Mesodermal cell (in vitro differentiated cells): ENCODE data around the gene BMP2K.
"Not testable (repeated sequence)": the region's sequence is repeated elsewhere in the genome, so short reads cannot be mapped to it uniquely, and the experiment has no call there.

Source experiments
- H3K27ac ChIP-seq: 2 replicates; pipeline ENCODE4 v1.7.0; 2013; ENCODE audit warnings: mild to moderate bottlenecking, low read depth, low read length, moderate library complexity; ENCODE audit not compliant: severe bottlenecking
- H3K36me3 ChIP-seq: 2 replicates; pipeline ENCODE4 v1.7.1; 2013; ENCODE audit warnings: mild to moderate bottlenecking, low read length, moderate library complexity; ENCODE audit not compliant: control insufficient read depth, insufficient read depth
- H3K4me1 ChIP-seq: one replicate; pipeline ENCODE4 v1.7.1; 2013; ENCODE audit warnings: mild to moderate bottlenecking, low read length; ENCODE audit not compliant: insufficient read depth, control insufficient read depth, poor library complexity, severe bottlenecking
- H3K4me3 ChIP-seq: 2 replicates; pipeline ENCODE4 v1.7.0; 2013; ENCODE audit warnings: low read length, control low read depth, mild to moderate bottlenecking; ENCODE audit not compliant: insufficient read depth, poor library complexity, severe bottlenecking; ENCODE audit errors: extremely low read depth
- H3K9me3 ChIP-seq: 2 replicates; pipeline ENCODE4 v1.7.1; 2013; ENCODE audit warnings: mild to moderate bottlenecking, low read length, moderate library complexity; ENCODE audit not compliant: control insufficient read depth
- WGBS, 2 experiments: methylation state at CpG; one replicate each; pipeline ENCODE4 v1.1.5; 2013; ENCODE audit warnings: missing lambda C conversion rate in 2 of 2; ENCODE audit not compliant: insufficient coverage in 2 of 2; 5-methylcytosine and 5-hydroxymethylcytosine counted together

Gene BMP2K

DNA sequence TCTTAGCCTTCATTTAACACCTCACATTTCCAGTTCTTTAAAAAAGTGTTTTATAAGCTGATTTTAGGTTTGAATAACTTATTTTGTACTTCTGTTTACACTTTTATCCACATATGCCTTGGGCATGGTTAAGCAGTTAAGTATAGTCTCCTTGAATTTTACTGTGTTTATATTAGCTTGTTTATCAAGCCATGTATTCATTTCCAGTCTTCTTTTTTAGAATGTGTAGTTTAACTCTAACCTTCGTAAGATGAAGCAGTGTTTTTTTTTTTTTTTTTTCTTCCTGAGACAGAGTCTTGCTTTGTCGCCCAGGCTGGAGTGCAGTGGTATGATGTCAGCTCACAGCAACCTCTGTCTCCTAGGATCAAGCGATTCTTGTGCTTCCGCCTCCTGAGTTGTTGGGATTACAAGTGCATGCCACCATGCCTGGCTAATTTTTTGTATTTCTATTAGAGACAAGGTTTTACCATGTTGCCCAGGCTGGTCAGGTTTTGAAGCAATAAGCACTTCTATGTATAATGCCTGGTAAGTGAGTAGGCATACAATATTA lies 42.5 kb downstream of the BMP2K start:
- Histone ChIP-seq H3K9me3 (no peaks in the 10 kb centered on the region), H3K4me3 (no peak overlapping the region), H3K36me3 (peaks cover 5% of the 10 kb centered on the region), H3K4me1 (no peaks in the 10 kb centered on the region), H3K27ac (no peak overlapping the region)
- WGBS, 2 experiments = 85 to 95% methylated on average over 2 to 4 of the region's 4 CpGs

DNA sequence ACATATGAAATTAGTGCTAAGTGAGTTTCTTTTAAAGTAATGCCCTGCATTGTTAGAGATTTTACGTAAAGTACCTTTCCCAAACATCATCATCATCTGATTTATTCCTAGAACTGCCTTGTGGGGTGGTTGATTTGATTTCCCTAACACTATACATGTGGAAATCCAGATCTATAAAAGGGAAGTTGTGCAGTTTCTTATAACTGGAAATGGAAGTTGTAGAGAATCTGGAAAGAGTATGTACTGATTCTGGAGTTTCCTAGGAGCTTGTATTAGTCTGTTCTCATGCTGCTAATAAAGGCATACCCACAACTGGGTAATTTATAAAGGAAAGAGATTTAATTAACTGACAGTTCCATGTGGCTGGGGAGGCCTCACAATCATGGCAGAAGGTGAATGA lies 47.9 kb downstream of the BMP2K start:
- Histone ChIP-seq H3K27ac (no peak overlapping the region), H3K9me3 (no peaks in the 10 kb centered on the region), H3K4me3 (no peak overlapping the region), H3K36me3 (peaks cover 39% of the 10 kb centered on the region), H3K4me1 (no peaks in the 10 kb centered on the region)
- WGBS, 2 experiments = no CpG with 5 or more reads among the region's 1 CpG

GRCh38 chr4:78827191-78827590 lies 51.0 kb downstream of the BMP2K start:
- no peak overlapping the region for H3K27ac ChIP-seq
- H3K36me3 ChIP-seq = peaks cover 61% of the 10 kb centered on the region
- H3K9me3 ChIP-seq = no peaks in the 10 kb centered on the region
- H3K4me3 ChIP-seq = no peak overlapping the region
- 86 to 94% methylated on average over 3 of the region's 3 CpGs for WGBS, 2 experiments
- H3K4me1 ChIP-seq = no peaks in the 10 kb centered on the region

- Histone ChIP-seq H3K9me3 (no peaks in the 10 kb centered on the region), H3K27ac (no peak overlapping the region), H3K4me3 (no peak overlapping the region), H3K36me3 (peaks cover 61% of the 10 kb centered on the region), H3K4me1 (no peaks in the 10 kb centered on the region)
Observed at GRCh38 chr4:78829296-78829695, 53.1 kb downstream of the BMP2K start.

GRCh38 chr4:78839676-78840075 lies 63.5 kb downstream of the BMP2K start:
- H3K36me3 ChIP-seq = peaks cover 43% of the 10 kb centered on the region
- H3K4me1 ChIP-seq, H3K4me3 ChIP-seq, H3K9me3 ChIP-seq, H3K27ac ChIP-seq: not testable (repeated sequence)
- 100% methylated on average over 2 of the region's 3 CpGs; no CpG with 5 or more reads in 1 of the 2 experiments for WGBS, 2 experiments

DNA sequence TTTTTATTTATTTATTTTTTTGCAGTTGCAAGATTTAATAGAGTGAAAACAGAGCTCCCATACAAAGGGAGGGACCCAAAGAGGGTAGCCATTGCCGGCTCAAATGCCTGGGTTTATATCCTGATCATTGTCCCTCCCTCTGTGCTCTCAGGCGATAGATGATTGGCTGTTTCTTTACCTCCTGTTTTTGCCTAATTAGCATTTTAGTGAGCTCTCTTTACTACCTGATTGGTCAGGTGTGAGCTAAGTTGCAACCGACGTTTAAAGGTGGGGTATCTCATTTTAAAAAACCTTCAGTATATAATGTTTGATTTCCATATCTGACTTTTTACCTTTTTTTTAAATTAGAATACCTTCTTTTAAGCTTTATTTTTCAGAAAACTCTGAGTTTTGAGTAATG lies 64.1 kb downstream of the BMP2K start:
- not testable (repeated sequence) for H3K9me3 ChIP-seq, H3K4me1 ChIP-seq, H3K27ac ChIP-seq, H3K4me3 ChIP-seq
- WGBS, 2 experiments = 86% methylated on average over 1 of the region's 4 CpGs; no CpG with 5 or more reads in 1 of the 2 experiments
- peaks cover 43% of the 10 kb centered on the region for H3K36me3 ChIP-seq

DNA sequence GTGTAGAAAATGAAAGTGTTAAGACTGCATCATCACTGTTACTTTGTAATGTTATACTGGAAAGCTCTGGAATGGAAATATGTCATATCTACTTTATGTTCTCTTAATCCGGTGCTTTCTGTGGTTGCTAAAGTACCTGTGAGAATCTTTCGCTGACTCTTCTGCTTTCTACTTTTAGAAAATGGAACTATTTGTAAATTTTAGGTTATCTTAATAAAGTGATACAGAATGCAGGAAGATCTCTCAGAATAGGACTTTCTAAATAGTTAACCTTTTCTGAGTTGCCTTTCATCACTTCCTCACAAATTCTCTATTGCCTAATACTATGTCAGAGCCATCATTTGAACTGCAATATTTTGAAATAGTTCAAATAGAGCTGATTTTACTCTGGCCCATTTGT lies 69.3 kb downstream of the BMP2K start:
- 100% methylated on average over 1 of the region's 2 CpGs; no CpG with 5 or more reads in 1 of the 2 experiments for WGBS, 2 experiments
- Histone ChIP-seq H3K9me3 (no peaks in the 10 kb centered on the region), H3K27ac (no peak overlapping the region), H3K4me3 (no peak overlapping the region), H3K36me3 (peaks cover 11% of the 10 kb centered on the region), H3K4me1 (no peaks in the 10 kb centered on the region)

DNA sequence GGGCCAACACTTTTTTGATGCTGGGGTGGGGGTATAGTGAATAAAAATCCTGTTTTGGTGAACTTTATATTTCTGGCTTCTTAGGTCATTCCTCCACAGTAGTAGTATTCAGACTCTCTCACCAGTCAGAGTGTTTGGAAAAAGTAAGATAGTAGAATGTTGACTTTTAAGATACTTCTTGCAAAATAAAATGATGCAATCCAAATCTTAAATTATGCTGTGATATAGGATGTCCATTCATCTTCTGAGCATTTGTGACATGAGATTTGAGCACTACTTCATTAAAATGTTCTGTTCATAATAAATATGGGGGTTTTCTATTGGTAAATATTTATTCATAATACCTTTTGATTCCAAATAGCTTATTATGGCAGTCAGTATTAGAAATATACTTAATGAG lies 70.1 kb downstream of the BMP2K start:
- Histone ChIP-seq H3K9me3 (no peaks in the 10 kb centered on the region), H3K4me1 (no peaks in the 10 kb centered on the region), H3K4me3 (no peak overlapping the region), H3K27ac (no peak overlapping the region), H3K36me3 (peaks cover 14% of the 10 kb centered on the region)

GRCh38 chr4:78862314-78862737 lies 86.2 kb downstream of the BMP2K start:
- Histone ChIP-seq H3K36me3 (peaks cover 35% of the 10 kb centered on the region), H3K27ac (no peak overlapping the region), H3K4me1 (no peaks in the 10 kb centered on the region), H3K4me3 (no peak overlapping the region), H3K9me3 (no peaks in the 10 kb centered on the region)
- 83 to 89% methylated on average over 1 of the region's 2 CpGs for WGBS, 2 experiments

DNA sequence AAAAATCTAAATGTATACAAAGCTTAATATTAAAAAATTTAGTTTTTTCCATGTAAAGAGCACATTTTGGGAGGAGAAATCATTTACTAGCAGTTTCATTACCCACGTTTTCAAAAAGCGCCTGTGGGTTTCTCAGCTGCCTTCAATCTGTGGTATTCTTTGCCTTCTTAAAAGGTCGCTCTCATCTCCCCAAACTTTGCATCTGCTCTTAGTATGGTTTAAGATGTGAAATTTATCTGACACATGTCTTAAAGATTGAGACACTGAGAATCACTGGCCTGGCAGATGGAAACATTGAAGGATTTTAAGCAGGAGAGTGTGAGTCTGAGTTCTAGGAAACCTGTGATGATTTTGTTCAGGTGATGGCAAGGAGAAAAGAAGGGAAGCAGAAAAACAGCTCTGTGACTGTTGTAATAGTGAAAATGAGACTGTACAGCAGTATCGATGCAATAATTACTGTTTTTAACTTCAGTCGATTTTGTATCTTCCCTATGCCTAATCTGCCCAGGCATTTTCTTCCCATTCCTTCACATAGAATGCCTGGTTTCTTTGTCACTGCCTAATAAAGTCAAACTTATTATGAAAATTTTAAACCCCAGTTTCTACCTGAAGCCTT lies 87.2 kb downstream of the BMP2K start:
- Histone ChIP-seq H3K9me3 (no peaks in the 10 kb centered on the region), H3K27ac (no peak overlapping the region), H3K4me1 (no peaks in the 10 kb centered on the region), H3K36me3 (peaks cover 44% of the 10 kb centered on the region), H3K4me3 (no peak overlapping the region)
- 100% methylated on average over 1 to 2 of the region's 5 CpGs for WGBS, 2 experiments

DNA sequence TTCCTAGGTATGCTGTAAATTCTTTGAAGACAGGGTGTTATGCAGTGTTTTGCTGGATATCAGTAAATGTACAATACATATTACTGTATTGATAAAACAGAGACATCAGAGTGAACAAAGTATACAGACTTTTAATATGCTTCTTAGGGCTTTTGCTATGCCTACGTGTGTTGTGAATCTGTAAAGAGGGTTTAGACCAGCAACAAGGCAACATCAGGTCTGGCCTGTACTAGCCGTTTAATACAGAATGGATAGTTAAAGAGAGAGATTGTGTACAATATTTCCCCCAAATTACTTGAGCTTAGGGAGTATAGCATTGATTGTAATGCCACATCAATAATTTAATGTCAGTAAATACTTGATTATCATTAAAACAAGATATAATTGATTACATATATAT lies 87.8 kb downstream of the BMP2K start:
- peaks cover 48% of the 10 kb centered on the region for H3K36me3 ChIP-seq
- H3K27ac ChIP-seq = no peak overlapping the region
- no peaks in the 10 kb centered on the region for H3K4me1 ChIP-seq
- 85% methylated on average over 2 of the region's 2 CpGs; no CpG with 5 or more reads in 1 of the 2 experiments for WGBS, 2 experiments
- H3K9me3 ChIP-seq = no peaks in the 10 kb centered on the region
- no peak overlapping the region for H3K4me3 ChIP-seq
